Smooth muscle cell (in vitro differentiated cells): Measurements from ENCODE around the gene KRTAP10-1. TPM values are rescaled to one million over a fixed set of nuclear protein-coding genes. Genes with fewer than 3 reads are reported as not detected.

Source experiments
- DNase-seq: peaks from one replicate; lab custom pipeline; 2025; ENCODE audit not compliant: unreplicated experiment; lab: John Stamatoyannopoulos, UW
- H2AFZ ChIP-seq: fragments of 200-600 bp; sonication (generic); 2 replicates; pipeline ENCODE4 v1.6.0; 2016; ENCODE audit warnings: antibody characterized with exemption, low read depth, mild to moderate bottlenecking
- H3F3A ChIP-seq: fragments of 200-600 bp; sonication (generic); 2 replicates; pipeline ENCODE4 v1.6.0; 2017; ENCODE audit warnings: antibody characterized with exemption, low read depth
- H3K27ac ChIP-seq: fragments of 200-600 bp; sonication (generic); 2 replicates; pipeline ENCODE4 v1.5.1; 2016; ENCODE audit warnings: low read depth, mild to moderate bottlenecking
- H3K27me3 ChIP-seq: fragments of 200-600 bp; sonication (generic); 2 replicates; pipeline ENCODE4 v1.6.1; 2016; ENCODE audit warnings: low read depth, mild to moderate bottlenecking
- H3K36me3 ChIP-seq: fragments of 200-600 bp; sonication (generic); 2 replicates; pipeline ENCODE4 v1.5.1; 2016; ENCODE audit warnings: low read depth
- H3K4me1 ChIP-seq: fragments of 200-600 bp; sonication (generic); 2 replicates; pipeline ENCODE4 v1.5.1; 2016; ENCODE audit warnings: low read depth
- H3K4me2 ChIP-seq: fragments of 200-600 bp; sonication (generic); 2 replicates; pipeline ENCODE4 v1.6.0; 2016; ENCODE audit warnings: mild to moderate bottlenecking
- H3K4me3 ChIP-seq: fragments of 200-600 bp; sonication (generic); 2 replicates; pipeline ENCODE4 v1.5.1; 2016; ENCODE audit warnings: mild to moderate bottlenecking
- H3K79me2 ChIP-seq: fragments of 200-600 bp; sonication (generic); 2 replicates; pipeline ENCODE4 v1.6.0; 2016; ENCODE audit warnings: low read depth, mild to moderate bottlenecking
- H3K9ac ChIP-seq: fragments of 200-600 bp; sonication (generic); 2 replicates; pipeline ENCODE4 v1.6.0; 2016; ENCODE audit warnings: low read depth
- H3K9me3 ChIP-seq: fragments of 200-600 bp; sonication (generic); replicated peaks from 2 replicates; pipeline ENCODE4 v1.5.1; 2016; ENCODE audit warnings: low read depth
- H4K20me1 ChIP-seq: fragments of 200-600 bp; sonication (generic); 2 replicates; pipeline ENCODE4 v1.6.0; 2016; ENCODE audit warnings: low read depth
- CTCF ChIP-seq: fragments of 200-600 bp; sonication (generic); IDR thresholded peaks from 2 replicates; pipeline ENCODE4 v1.5.1; 2017; ENCODE audit warnings: borderline replicate concordance, mild to moderate bottlenecking, antibody characterized with exemption; ENCODE audit not compliant: insufficient read depth, poor library complexity, severe bottlenecking
- WGBS: methylation state at CpG from one replicate; pipeline ENCODE4 v1.1.7; 2016; ENCODE audit warnings: low lambda C conversion rate; 5-methylcytosine and 5-hydroxymethylcytosine counted together
- polyA plus RNA-seq: library from polyadenylated mRNA; unstranded; fragments of >200 nt; fragmentation: Nextera tagmentation; extraction: Ambion mirVana; gene quantifications from 2 replicates; pipeline ENCODE4 v1.2.1, GENCODE V29; 2016
- total RNA-seq: library from RNA; depleted of rRNA; stranded (reverse); fragments of >200 nt; gene quantifications from 2 replicates; pipeline ENCODE4 v1.2.3, GENCODE V29; 2014

The KRTAP10-1 gene
- total and polyA plus RNA-seq, 2 experiments from 2014 or later: not detected

GRCh38 chr21:44494956-44495355, 45.0 kb downstream of the KRTAP10-1 start:
- no peak for DNase-seq
- Histone ChIP-seq H3K79me2 (no peaks in the 10 kb centered on the region), H3K4me2 (no peak overlapping the region), H3K36me3 (no peaks in the 10 kb centered on the region), H3K27me3 (no peaks in the 10 kb centered on the region), H3K4me1 (peaks cover 7% of the 10 kb centered on the region), H3K27ac (no peak overlapping the region), H2AFZ (no peak overlapping the region), H3F3A (no peaks in the 10 kb centered on the region), H3K9me3 (no peaks in the 10 kb centered on the region), H4K20me1 (no peaks in the 10 kb centered on the region), H3K4me3 (no peak overlapping the region), H3K9ac (no peak overlapping the region)
- TF ChIP-seq CTCF: no peak
- 79% methylated on average over 13 of the region's 13 CpGs for WGBS

GRCh38 chr21:44494418-44494817, 45.6 kb downstream of the KRTAP10-1 start:
- no peak overlapping the region for H3K9ac ChIP-seq
- H3K9me3 ChIP-seq: no peaks in the 10 kb centered on the region
- H3K27me3 ChIP-seq: no peaks in the 10 kb centered on the region
- no peaks in the 10 kb centered on the region for H3K79me2 ChIP-seq
- H3F3A ChIP-seq: no peaks in the 10 kb centered on the region
- no peak overlapping the region for H2AFZ ChIP-seq
- 98% methylated on average over 17 of the region's 17 CpGs for WGBS
- no peaks in the 10 kb centered on the region for H3K36me3 ChIP-seq
- H4K20me1 ChIP-seq: no peaks in the 10 kb centered on the region
- no peak for TF ChIP-seq CTCF
- H3K4me2 ChIP-seq: no peak overlapping the region
- no peak overlapping the region for H3K4me3 ChIP-seq
- peaks cover 7% of the 10 kb centered on the region for H3K4me1 ChIP-seq
- DNase-seq: no peak
- H3K27ac ChIP-seq: no peak overlapping the region

GRCh38 chr21:44492567-44493385, 47.2 kb downstream of the KRTAP10-1 start:
- Histone ChIP-seq H3K36me3 (no peaks in the 10 kb centered on the region), H3K4me1 (peaks cover 7% of the 10 kb centered on the region), H3F3A (no peaks in the 10 kb centered on the region), H3K9me3 (no peaks in the 10 kb centered on the region), H4K20me1 (no peaks in the 10 kb centered on the region), H3K4me2 (no peak overlapping the region), H3K27me3 (no peaks in the 10 kb centered on the region), H3K9ac (peak overlapping the region; percentile 6), H3K79me2 (no peaks in the 10 kb centered on the region), H3K4me3 (no peak overlapping the region), H2AFZ (no peak overlapping the region), H3K27ac (peak overlapping the region; percentile 58)
- no peak for TF ChIP-seq CTCF
- no peak for DNase-seq
- WGBS: 95% methylated on average over 9 of the region's 9 CpGs

GRCh38 chr21:44490816-44491215, 49.2 kb downstream of the KRTAP10-1 start:
- H3F3A ChIP-seq: no peaks in the 10 kb centered on the region
- no peaks in the 10 kb centered on the region for H3K79me2 ChIP-seq
- no peak overlapping the region for H3K9ac ChIP-seq
- H3K4me2 ChIP-seq: no peak overlapping the region
- no peak for TF ChIP-seq CTCF
- H2AFZ ChIP-seq: no peak overlapping the region
- no peaks in the 10 kb centered on the region for H3K4me1 ChIP-seq
- no peaks in the 10 kb centered on the region for H3K9me3 ChIP-seq
- DNase-seq: no peak
- H3K27ac ChIP-seq: no peak overlapping the region
- H3K36me3 ChIP-seq: no peaks in the 10 kb centered on the region
- no peaks in the 10 kb centered on the region for H4K20me1 ChIP-seq
- H3K4me3 ChIP-seq: no peak overlapping the region
- 95% methylated on average over 9 of the region's 9 CpGs for WGBS
- H3K27me3 ChIP-seq: no peaks in the 10 kb centered on the region
